ENCODE results near the gene CYBA.

The CYBA gene

GRCh38 chr16:88642881-88643643 lies 7.8 kb downstream of the CYBA start:
- DNase-seq: no peak

GRCh38 chr16:88640498-88641247 lies 10.2 kb downstream of the CYBA start:
- DNase-seq: no peak

- no peak for DNase-seq
Observed at GRCh38 chr16:88640039-88640495, 10.8 kb downstream of the CYBA start.

GRCh38 chr16:88639231-88640038 lies 11.4 kb downstream of the CYBA start:
- no peak for DNase-seq

GRCh38 chr16:88638323-88639230 lies 12.3 kb downstream of the CYBA start, which contains the start of gene IL17C:
TSS of gene IL17C (plus strand) at chr16:88638572. CDS start at chr16:88638642, 70 bp downstream.
- no peak for DNase-seq

- no peak for DNase-seq
Observed at GRCh38 chr16:88636488-88637265, 14.2 kb downstream of the CYBA start.

GRCh38 chr16:88635671-88636319 lies 15.1 kb downstream of the CYBA start:
- DNase-seq: no peak

- no peak for DNase-seq
Observed at GRCh38 chr16:88634994-88635670, 15.7 kb downstream of the CYBA start.

GRCh38 chr16:88634141-88634993 lies 16.5 kb downstream of the CYBA start:
- DNase-seq: no peak

GRCh38 chr16:88633684-88634140 lies 17.1 kb downstream of the CYBA start:
- no peak for DNase-seq

GRCh38 chr16:88632587-88632930 lies 18.3 kb downstream of the CYBA start:
- no peak for DNase-seq

- no peak for DNase-seq
Observed at GRCh38 chr16:88631920-88632586, 18.8 kb downstream of the CYBA start.

GRCh38 chr16:88631384-88631783 lies 19.5 kb downstream of the CYBA start:
- DNase-seq: no peak

- no peak for DNase-seq
Observed at GRCh38 chr16:88630941-88631340, 19.9 kb downstream of the CYBA start.

GRCh38 chr16:88630433-88630832 lies 20.4 kb downstream of the CYBA start:
- DNase-seq: no peak

- no peak for DNase-seq
Observed at GRCh38 chr16:88629835-88630234, 21.0 kb downstream of the CYBA start.

GRCh38 chr16:88628512-88628974 lies 22.3 kb downstream of the CYBA start:
- DNase-seq: no peak
